ENCODE data around the gene IREB2. TPM values are rescaled to one million over a fixed set of nuclear protein-coding genes. Genes with fewer than 3 reads are reported as not detected.

IREB2 gene
- total and polyA plus RNA-seq, 2 of the 13 experiments (the other 11 are each of a cell fraction or from before 2014, with no cell fraction given), result 24.2 to 30.4 TPM

DNA sequence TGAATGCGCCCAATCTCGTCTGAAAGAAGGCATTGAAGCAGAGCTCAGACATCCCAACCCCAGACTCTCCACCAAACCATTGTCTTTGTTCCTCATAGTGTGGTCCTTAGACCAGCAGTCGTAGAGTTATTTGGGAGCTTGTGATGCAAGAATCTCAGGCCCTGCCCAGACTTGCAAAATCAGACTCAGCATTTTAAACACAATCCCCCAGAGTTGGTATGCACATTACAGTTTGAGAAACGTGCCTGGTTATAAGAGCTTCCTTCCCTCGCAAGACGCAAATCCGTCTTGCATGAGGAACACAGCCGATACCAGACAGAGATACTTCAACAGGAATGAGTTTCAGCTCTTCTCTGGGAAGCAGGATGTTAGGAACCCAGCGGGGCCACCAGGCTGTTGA, 38.9 kb upstream of the IREB2 start:
- peaks cover 17% of the 10 kb centered on the region for H3K4me1 ChIP-seq (ENCODE audit: insufficient read depth, low read length)
- TF ChIP-seq, protein P1, sequence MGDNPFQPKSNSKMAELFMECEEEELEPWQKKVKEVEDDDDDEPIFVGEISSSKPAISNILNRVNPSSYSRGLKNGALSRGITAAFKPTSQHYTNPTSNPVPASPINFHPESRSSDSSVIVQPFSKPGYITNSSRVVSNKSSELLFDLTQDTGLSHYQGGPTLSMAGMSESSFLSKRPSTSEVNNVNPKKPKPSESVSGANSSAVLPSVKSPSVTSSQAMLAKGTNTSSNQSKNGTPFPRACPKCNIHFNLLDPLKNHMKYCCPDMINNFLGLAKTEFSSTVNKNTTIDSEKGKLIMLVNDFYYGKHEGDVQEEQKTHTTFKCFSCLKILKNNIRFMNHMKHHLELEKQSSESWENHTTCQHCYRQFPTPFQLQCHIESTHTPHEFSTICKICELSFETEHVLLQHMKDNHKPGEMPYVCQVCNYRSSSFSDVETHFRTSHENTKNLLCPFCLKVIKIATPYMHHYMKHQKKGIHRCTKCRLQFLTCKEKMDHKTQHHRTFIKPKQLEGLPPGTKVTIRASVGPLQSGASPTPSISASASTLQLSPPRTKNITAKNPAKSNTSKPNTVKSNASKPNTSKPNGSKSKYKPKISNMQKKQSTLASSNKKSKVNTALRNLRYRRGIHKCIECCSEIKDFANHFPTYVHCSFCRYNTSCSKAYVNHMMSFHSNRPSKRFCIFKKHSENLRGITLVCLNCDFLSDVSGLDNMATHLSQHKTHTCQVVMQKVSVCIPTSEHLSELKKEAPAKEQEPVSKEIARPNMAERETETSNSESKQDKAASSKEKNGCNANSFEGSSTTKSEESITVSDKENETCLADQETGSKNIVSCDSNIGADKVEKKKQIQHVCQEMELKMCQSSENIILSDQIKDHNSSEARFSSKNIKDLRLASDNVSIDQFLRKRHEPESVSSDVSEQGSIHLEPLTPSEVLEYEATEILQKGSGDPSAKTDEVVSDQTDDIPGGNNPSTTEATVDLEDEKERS (CRISPR knock-in tag; IDR thresholded peaks at IDR 0.05), result no peak
- no peak for TF ChIP-seq SOX6 (IDR thresholded peaks at IDR 0.05)
- TF ChIP-seq SOX6 (CRISPR knock-in tag; IDR thresholded peaks at IDR 0.05), result no peak
- no peak for TF ChIP-seq NR2F6 (IDR thresholded peaks at IDR 0.05)
- no peak for TF ChIP-seq NR2F6 (CRISPR knock-in tag; IDR thresholded peaks at IDR 0.05)
- TF ChIP-seq SSRP1 (CRISPR knock-in tag; IDR thresholded peaks at IDR 0.05), result no peak
- no peak for TF ChIP-seq ZFP41 (CRISPR knock-in tag; IDR thresholded peaks at IDR 0.05; ENCODE audit: borderline replicate concordance)
- TF ChIP-seq ZNF367 (CRISPR knock-in tag; IDR thresholded peaks at IDR 0.05; ENCODE audit: borderline replicate concordance), result no peak
- TF ChIP-seq ZNF850 (CRISPR knock-in tag; conservative IDR thresholded peaks at IDR 0.05), result no peak
- TF ChIP-seq ZNF7 (CRISPR knock-in tag; IDR thresholded peaks at IDR 0.05), result no peak
- TF ChIP-seq, protein P2, sequence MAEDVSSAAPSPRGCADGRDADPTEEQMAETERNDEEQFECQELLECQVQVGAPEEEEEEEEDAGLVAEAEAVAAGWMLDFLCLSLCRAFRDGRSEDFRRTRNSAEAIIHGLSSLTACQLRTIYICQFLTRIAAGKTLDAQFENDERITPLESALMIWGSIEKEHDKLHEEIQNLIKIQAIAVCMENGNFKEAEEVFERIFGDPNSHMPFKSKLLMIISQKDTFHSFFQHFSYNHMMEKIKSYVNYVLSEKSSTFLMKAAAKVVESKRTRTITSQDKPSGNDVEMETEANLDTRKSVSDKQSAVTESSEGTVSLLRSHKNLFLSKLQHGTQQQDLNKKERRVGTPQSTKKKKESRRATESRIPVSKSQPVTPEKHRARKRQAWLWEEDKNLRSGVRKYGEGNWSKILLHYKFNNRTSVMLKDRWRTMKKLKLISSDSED (CRISPR knock-in tag; IDR thresholded peaks at IDR 0.05), result no peak
- TF ChIP-seq SALL2 (CRISPR knock-in tag; IDR thresholded peaks at IDR 0.05), result no peak
- no peaks in the 10 kb centered on the region for H3K36me3 ChIP-seq (replicated peaks in 1 of 2; ENCODE audit: control insufficient read depth in 1 of 2, insufficient read depth in 2 of 2, low read length in 2 of 2)
- H3K27me3 ChIP-seq (ENCODE audit: control insufficient read depth in 1 of 2, insufficient read depth in 2 of 2, low read length in 2 of 2), result 0 out of 5 replicates have a peak, but pooled peaks cover 0 to 5% of the 10 kb centered on the region in 2 experiments
- no TSS peak for BruUV-seq (replicated peaks)
- no peak overlapping the region for H2AFZ ChIP-seq (ENCODE audit: low read length)
- in situ Hi-C loops (cut with HindIII; ENCODE audit: extremely low pct_ligation_motif_present, low pct_unique_long_range_greater_than_20kb), result no loop called here
- no peaks in the 10 kb centered on the region for H3K79me2 ChIP-seq (ENCODE audit: insufficient read depth, low read length)
- 17% methylated on average over 9 of the region's 9 CpGs for WGBS (ENCODE audit: low lambda C conversion rate)
- ChIA-PET POLR2A (interaction anchor here (1.0 to 3.5 kb wide), 2 partner anchors 39 to 95 kb away, joined by 3 to 12 read pairs; partner anchors contain the start of gene IREB2), CTCF (ENCODE audit: low intra/inter-chr PET ratio, low total read pairs) (no interaction called here)
- no peak for DNase-seq (ENCODE audit: low spot score)
- no peak for ATAC-seq
- no peak overlapping the region for H3K27ac ChIP-seq (ENCODE audit: extremely low read length, insufficient read depth, low read length)
- no peak overlapping the region for H3K4me2 ChIP-seq (ENCODE audit: low read depth, low read length)
- intact Hi-C loops (cut with micrococcal nuclease; ENCODE audit: unreplicated experiment), result loop anchor here (10.0 kb wide), 1 partner anchor 54 kb away; the partner anchor contains the start of gene CRABP1
- peak; percentile 32 for FAIRE-seq
- H3K9ac ChIP-seq (ENCODE audit: insufficient read depth, low read depth, low read length), result no peak overlapping the region
- no peak overlapping the region for H3K4me3 ChIP-seq (replicated peaks in 1 of 3; ENCODE audit: insufficient read depth in 1 of 3, low read depth in 2 of 3, low read length in 3 of 3)
- no peaks in the 10 kb centered on the region for H3K9me3 ChIP-seq (ENCODE audit: low read length)
- no peaks in the 10 kb centered on the region for H4K20me1 ChIP-seq (ENCODE audit: insufficient read depth, low read length)

Data from HepG2 (cell line).